Measurements from ENCODE around the gene TSKU.
A peak's percentile ranks its signal among the peaks of the same experiment; 100 is the strongest.
"Not testable (repeated sequence)": the region's sequence is repeated elsewhere in the genome, so short reads cannot be mapped to it uniquely, and the experiment has no call there.

TSKU gene

GRCh38 chr11:76788661-76789442 lies 5.7 kb downstream of the TSKU start:
- DNase-seq (ENCODE audit: low spot score) = peak; percentile 78

GRCh38 chr11:76789443-76789719 lies 6.2 kb downstream of the TSKU start:
- DNase-seq (ENCODE audit: low spot score) = no peak

- no peak for DNase-seq (ENCODE audit: low spot score)
Measured at GRCh38 chr11:76790251-76790650, 7.1 kb downstream of the TSKU start.

GRCh38 chr11:76791002-76791770 lies 8.0 kb downstream of the TSKU start:
- not testable (repeated sequence) for DNase-seq (ENCODE audit: low spot score)

GRCh38 chr11:76791861-76792260 lies 8.7 kb downstream of the TSKU start:
- peak; percentile 67 for DNase-seq (ENCODE audit: low spot score)

GRCh38 chr11:76792505-76793264 lies 9.5 kb downstream of the TSKU start:
- DNase-seq (ENCODE audit: low spot score) = no peak

- DNase-seq (ENCODE audit: low spot score) = no peak
Measured at GRCh38 chr11:76793391-76794291, 10.5 kb downstream of the TSKU start.

- no peak for DNase-seq (ENCODE audit: low spot score)
Measured at GRCh38 chr11:76794371-76795289, 11.5 kb downstream of the TSKU start.

- DNase-seq (ENCODE audit: low spot score) = no peak
Measured at GRCh38 chr11:76795290-76795935, 12.3 kb downstream of the TSKU start.

- DNase-seq (ENCODE audit: low spot score) = no peak
Measured at GRCh38 chr11:76795936-76796441, 12.8 kb downstream of the TSKU start.

- DNase-seq (ENCODE audit: low spot score) = no peak
Measured at GRCh38 chr11:76796511-76797198, 13.5 kb downstream of the TSKU start.

GRCh38 chr11:76797341-76798201 lies 14.4 kb downstream of the TSKU start:
- DNase-seq (ENCODE audit: low spot score) = no peak

- no peak for DNase-seq (ENCODE audit: low spot score)
Measured at GRCh38 chr11:76798202-76798581, 15.0 kb downstream of the TSKU start.

- no peak for DNase-seq (ENCODE audit: low spot score)
Measured at GRCh38 chr11:76798671-76799065, 15.5 kb downstream of the TSKU start.

- DNase-seq (ENCODE audit: low spot score) = peak; percentile 68
Measured at GRCh38 chr11:76799066-76799804, 16.1 kb downstream of the TSKU start.

GRCh38 chr11:76800466-76801200 lies 17.5 kb downstream of the TSKU start:
- no peak for DNase-seq (ENCODE audit: low spot score)

GRCh38 chr11:76801225-76801624 lies 18.1 kb downstream of the TSKU start:
- no peak for DNase-seq (ENCODE audit: low spot score)

All from SW480 (cell line).